C4-2B (cell line): ENCODE data around the gene ZC3H7B.

ENCODE experiments used
- ZFX ChIP-seq: fragments of 450-650 bp; IDR thresholded peaks from 2 replicates; pipeline ENCODE4 v1.6.1; 2017
- TF ChIP-seq, protein P1 (sequence below): fragments of 450-650 bp; conservative IDR thresholded peaks from 2 replicates; pipeline ENCODE4 v1.5.1; 2017; ENCODE audit warnings: mild to moderate bottlenecking

- TF ChIP-seq, protein P1, sequence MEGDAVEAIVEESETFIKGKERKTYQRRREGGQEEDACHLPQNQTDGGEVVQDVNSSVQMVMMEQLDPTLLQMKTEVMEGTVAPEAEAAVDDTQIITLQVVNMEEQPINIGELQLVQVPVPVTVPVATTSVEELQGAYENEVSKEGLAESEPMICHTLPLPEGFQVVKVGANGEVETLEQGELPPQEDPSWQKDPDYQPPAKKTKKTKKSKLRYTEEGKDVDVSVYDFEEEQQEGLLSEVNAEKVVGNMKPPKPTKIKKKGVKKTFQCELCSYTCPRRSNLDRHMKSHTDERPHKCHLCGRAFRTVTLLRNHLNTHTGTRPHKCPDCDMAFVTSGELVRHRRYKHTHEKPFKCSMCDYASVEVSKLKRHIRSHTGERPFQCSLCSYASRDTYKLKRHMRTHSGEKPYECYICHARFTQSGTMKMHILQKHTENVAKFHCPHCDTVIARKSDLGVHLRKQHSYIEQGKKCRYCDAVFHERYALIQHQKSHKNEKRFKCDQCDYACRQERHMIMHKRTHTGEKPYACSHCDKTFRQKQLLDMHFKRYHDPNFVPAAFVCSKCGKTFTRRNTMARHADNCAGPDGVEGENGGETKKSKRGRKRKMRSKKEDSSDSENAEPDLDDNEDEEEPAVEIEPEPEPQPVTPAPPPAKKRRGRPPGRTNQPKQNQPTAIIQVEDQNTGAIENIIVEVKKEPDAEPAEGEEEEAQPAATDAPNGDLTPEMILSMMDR, result no peak
- TF ChIP-seq ZFX, result peak; percentile 100
Measured at GRCh38 chr22:41302021-41302767, 869 bp downstream of the ZC3H7B start.
